H7 (cell line): ENCODE data around the gene IFIT3. TPM values are rescaled to one million over a fixed set of nuclear protein-coding genes. Genes with fewer than 3 reads are reported as not detected.
A peak's percentile ranks its signal among the peaks of the same experiment; 100 is the strongest.
"Not testable (repeated sequence)": the region's sequence is repeated elsewhere in the genome, so short reads cannot be mapped to it uniquely, and the experiment has no call there.

Source experiments
- DNase-seq: peaks from one replicate; pipeline ENCODE4 v3.0.0; 2012
- H3K27me3 ChIP-seq: 2 replicates; pipeline ENCODE4 v1.6.0; 2011; ENCODE audit warnings: mild to moderate bottlenecking, low read length; ENCODE audit not compliant: control insufficient read depth, insufficient read depth
- H3K36me3 ChIP-seq: replicated peaks from 2 replicates; pipeline ENCODE4 v1.5.1; 2011; ENCODE audit warnings: low read length; ENCODE audit not compliant: control insufficient read depth, insufficient read depth
- H3K4me3 ChIP-seq: 2 replicates; pipeline ENCODE4 v1.5.1; 2011; ENCODE audit warnings: low read depth, mild to moderate bottlenecking, control low read depth, low read length, moderate library complexity; ENCODE audit not compliant: insufficient read depth
- total RNA-seq: library from RNA; depleted of rRNA; stranded (reverse); fragments of >200 nt; shearing (Covaris generic); gene quantifications from 2 replicates; pipeline ENCODE4 v1.2.3, GENCODE V29; 2014

IFIT3 gene
- total RNA-seq, 1 experiment from 2014 or later: 0.45 TPM

GRCh38 chr10:89337484-89337883 is 9.7 kb downstream of the IFIT3 start:
- Histone ChIP-seq H3K27me3 (no peaks in the 10 kb centered on the region), H3K36me3 (no peaks in the 10 kb centered on the region), H3K4me3 (no peak overlapping the region)
- DNase-seq: no peak

- Histone ChIP-seq H3K36me3 (no peaks in the 10 kb centered on the region), H3K4me3 (no peak overlapping the region), H3K27me3 (no peaks in the 10 kb centered on the region)
- DNase-seq: no peak
These were observed 10.9 kb downstream of the IFIT3 start for GRCh38 chr10:89338713-89339112.

- Histone ChIP-seq H3K4me3 (no peak overlapping the region), H3K36me3 (no peaks in the 10 kb centered on the region), H3K27me3 (no peaks in the 10 kb centered on the region)
- DNase-seq: no peak
These were observed 12.1 kb downstream of the IFIT3 start for GRCh38 chr10:89339875-89340274.

- no peak overlapping the region for H3K4me3 ChIP-seq
- H3K27me3 ChIP-seq: no peaks in the 10 kb centered on the region
- no peak for DNase-seq
- no peaks in the 10 kb centered on the region for H3K36me3 ChIP-seq
These were observed 13.9 kb downstream of the IFIT3 start for GRCh38 chr10:89341649-89342048.

GRCh38 chr10:89342206-89342958 is 14.6 kb downstream of the IFIT3 start:
- Histone ChIP-seq H3K27me3 (no peaks in the 10 kb centered on the region), H3K4me3 (no peak overlapping the region), H3K36me3 (no peaks in the 10 kb centered on the region)
- DNase-seq: no peak

- no peak overlapping the region for H3K4me3 ChIP-seq
- no peaks in the 10 kb centered on the region for H3K27me3 ChIP-seq
- no peaks in the 10 kb centered on the region for H3K36me3 ChIP-seq
- no peak for DNase-seq
These were observed 15.4 kb downstream of the IFIT3 start for GRCh38 chr10:89343089-89343767.

GRCh38 chr10:89344156-89344555 is 16.4 kb downstream of the IFIT3 start:
- DNase-seq: no peak
- Histone ChIP-seq H3K36me3 (no peaks in the 10 kb centered on the region), H3K27me3 (no peaks in the 10 kb centered on the region), H3K4me3 (no peak overlapping the region)

GRCh38 chr10:89345367-89346000 is 17.7 kb downstream of the IFIT3 start:
- no peak overlapping the region for H3K4me3 ChIP-seq
- no peak for DNase-seq
- no peaks in the 10 kb centered on the region for H3K36me3 ChIP-seq
- no peaks in the 10 kb centered on the region for H3K27me3 ChIP-seq

- no peak overlapping the region for H3K4me3 ChIP-seq
- no peaks in the 10 kb centered on the region for H3K36me3 ChIP-seq
- H3K27me3 ChIP-seq: no peaks in the 10 kb centered on the region
- DNase-seq: peak; percentile 12
These were observed 18.8 kb downstream of the IFIT3 start for GRCh38 chr10:89346405-89347254.

- no peak overlapping the region for H3K4me3 ChIP-seq
- H3K36me3 ChIP-seq: no peaks in the 10 kb centered on the region
- DNase-seq: no peak
- H3K27me3 ChIP-seq: no peaks in the 10 kb centered on the region
These were observed 20.1 kb downstream of the IFIT3 start for GRCh38 chr10:89347701-89348457.

GRCh38 chr10:89348481-89348880 is 20.7 kb downstream of the IFIT3 start:
- H3K36me3 ChIP-seq: no peaks in the 10 kb centered on the region
- DNase-seq: no peak
- no peaks in the 10 kb centered on the region for H3K27me3 ChIP-seq
- H3K4me3 ChIP-seq: no peak overlapping the region

- Histone ChIP-seq H3K36me3 (no peaks in the 10 kb centered on the region), H3K27me3 (no peaks in the 10 kb centered on the region), H3K4me3 (no peak overlapping the region)
- no peak for DNase-seq
These were observed 21.2 kb downstream of the IFIT3 start for GRCh38 chr10:89348975-89349374.

GRCh38 chr10:89350631-89351315 is 23.0 kb downstream of the IFIT3 start:
- not testable (repeated sequence) for H3K27me3 ChIP-seq, DNase-seq, H3K4me3 ChIP-seq, H3K36me3 ChIP-seq
